Effector memory CD8-positive, alpha-beta T cell (primary cell): ENCODE data around the gene CACNB4.
"Not testable (repeated sequence)": the region's sequence is repeated elsewhere in the genome, so short reads cannot be mapped to it uniquely, and the experiment has no call there.

Source experiments
- ATAC-seq: fragments of 150-1000 bp; cut with Tn5 transposase; replicated peaks from 2 replicates; pipeline ENCODE4 v1.10.0; 2021; ENCODE audit warnings: mild to moderate bottlenecking, moderate library complexity
- DNase-seq, 3 experiments: peaks; one replicate each; pipeline ENCODE4 v3.0.0; 2021
- H3K27ac Mint-ChIP-seq, 2 donors: one replicate each; pipeline ENCODE4 v1.8.0; 2022; ENCODE audit warnings: mild to moderate bottlenecking in 2 of 2, mixed read lengths in 2 of 2, moderate library complexity in 2 of 2
- H3K27me3 Mint-ChIP-seq, 2 donors: one replicate each; pipeline ENCODE4 v1.8.0; 2022; ENCODE audit warnings: mixed read lengths in 2 of 2
- H3K36me3 Mint-ChIP-seq: one replicate; pipeline ENCODE4 v1.8.0; 2022; ENCODE audit warnings: mild to moderate bottlenecking, moderate library complexity, mixed read lengths; ENCODE audit not compliant: insufficient read depth
- H3K4me1 Mint-ChIP-seq, 2 donors: one replicate each; pipeline ENCODE4 v1.8.0; 2022; ENCODE audit warnings: low read depth in 2 of 2, mixed read lengths in 2 of 2
- H3K4me3 Mint-ChIP-seq, 2 donors: one replicate each; pipeline ENCODE4 v1.8.0; 2022; ENCODE audit warnings: mild to moderate bottlenecking in 2 of 2, mixed read lengths in 2 of 2, moderate library complexity in 2 of 2
- H3K9me3 Mint-ChIP-seq, 2 donors: one replicate each; pipeline ENCODE4 v1.8.0; 2022; ENCODE audit warnings: mixed read lengths in 2 of 2

CACNB4 gene

GRCh38 chr2:152036611-152037469 is 62.0 kb downstream of the CACNB4 start:
- H3K27ac Mint-ChIP-seq = no peak overlapping the region
- ATAC-seq = peak; percentile 56
- DNase-seq = peak; percentile 29 to 46 (median 31)

DNA sequence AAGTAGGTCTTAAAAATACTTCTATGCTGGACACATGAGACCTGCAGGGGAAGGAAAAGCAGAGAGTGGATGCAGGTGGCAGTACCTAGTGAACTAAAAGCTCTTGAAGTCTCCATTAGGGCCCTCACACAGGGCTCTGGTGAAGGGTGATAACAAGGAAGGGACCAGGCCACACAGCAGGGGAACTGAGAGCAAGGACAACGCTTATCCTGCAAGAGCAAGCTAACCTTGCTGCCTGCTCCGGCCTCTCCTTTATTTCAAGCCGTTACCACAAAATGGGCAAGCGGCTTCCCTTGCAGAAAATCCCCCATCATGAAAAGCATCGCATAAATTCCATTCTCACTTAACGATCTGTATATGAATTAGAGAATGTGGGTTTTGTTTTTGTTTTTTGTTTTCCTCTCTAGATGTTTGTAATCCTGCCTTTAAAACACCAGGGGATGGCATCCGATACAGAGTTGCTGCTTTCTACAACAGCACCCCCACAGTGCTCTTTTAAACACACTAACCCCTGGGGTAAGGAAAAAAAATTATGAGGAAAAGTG is 64.5 kb downstream of the CACNB4 start:
- no peaks in the 10 kb centered on the region for H3K36me3 Mint-ChIP-seq
- ATAC-seq (no peak), DNase-seq (no peak)
- H3K4me3 Mint-ChIP-seq = no peak overlapping the region
- peaks cover 17 to 28% of the 10 kb centered on the region in 2 donors for H3K27me3 Mint-ChIP-seq
- H3K27ac Mint-ChIP-seq = no peak overlapping the region
- no peaks in the 10 kb centered on the region for H3K9me3 Mint-ChIP-seq
- no peaks in the 10 kb centered on the region for H3K4me1 Mint-ChIP-seq

More at GRCh38 chr2:152036611-152037469, 62.0 kb downstream of the CACNB4 start:
- Mint-ChIP-seq H3K9me3 (no peaks in the 10 kb centered on the region), H3K4me3 (no peak overlapping the region), H3K27me3 (peaks cover 11 to 13% of the 10 kb centered on the region in 2 donors), H3K4me1 (no peaks in the 10 kb centered on the region), H3K36me3 (no peaks in the 10 kb centered on the region)

GRCh38 chr2:152033011-152033925 is 65.6 kb downstream of the CACNB4 start:
- ATAC-seq = no peak
- Mint-ChIP-seq H3K4me3 (no peak overlapping the region), H3K27me3 (peaks cover 25 to 28% of the 10 kb centered on the region in 2 donors), H3K4me1 (no peaks in the 10 kb centered on the region), H3K27ac (no peak overlapping the region), H3K9me3 (no peaks in the 10 kb centered on the region), H3K36me3 (no peaks in the 10 kb centered on the region)
- no peak for DNase-seq

DNA sequence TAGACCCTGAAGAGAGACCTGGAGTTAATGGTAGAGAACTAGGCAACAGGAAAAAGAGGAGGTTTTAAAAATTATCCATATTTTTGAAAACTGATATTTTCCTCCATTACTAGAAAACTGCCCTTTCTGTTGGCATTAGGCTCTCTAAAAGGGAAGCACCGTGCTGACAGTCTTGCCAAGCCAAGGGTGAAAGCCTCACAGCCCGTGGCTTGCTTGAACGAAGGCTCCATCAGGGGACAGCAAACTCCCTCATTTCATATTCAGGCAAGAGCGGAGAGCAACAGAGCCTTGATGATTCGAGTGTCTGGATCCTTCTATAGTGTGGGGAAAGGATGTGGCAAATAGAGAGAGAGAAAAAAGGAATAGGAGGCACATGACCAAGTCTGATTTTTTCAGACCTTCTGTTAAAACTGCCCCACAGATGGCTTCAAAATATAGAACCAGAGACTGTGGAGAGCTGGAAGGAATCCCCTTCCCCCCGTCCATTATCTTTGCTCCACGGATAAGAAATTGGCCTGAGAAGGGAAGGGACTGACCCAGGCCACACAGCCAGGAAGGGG is 67.0 kb downstream of the CACNB4 start:
- Mint-ChIP-seq H3K4me3 (no peak overlapping the region), H3K27ac (no peak overlapping the region), H3K4me1 (no peaks in the 10 kb centered on the region), H3K9me3 (no peaks in the 10 kb centered on the region), H3K27me3 (peaks cover 26 to 35% of the 10 kb centered on the region in 2 donors), H3K36me3 (no peaks in the 10 kb centered on the region)
- ATAC-seq (no peak), DNase-seq (no peak)

DNA sequence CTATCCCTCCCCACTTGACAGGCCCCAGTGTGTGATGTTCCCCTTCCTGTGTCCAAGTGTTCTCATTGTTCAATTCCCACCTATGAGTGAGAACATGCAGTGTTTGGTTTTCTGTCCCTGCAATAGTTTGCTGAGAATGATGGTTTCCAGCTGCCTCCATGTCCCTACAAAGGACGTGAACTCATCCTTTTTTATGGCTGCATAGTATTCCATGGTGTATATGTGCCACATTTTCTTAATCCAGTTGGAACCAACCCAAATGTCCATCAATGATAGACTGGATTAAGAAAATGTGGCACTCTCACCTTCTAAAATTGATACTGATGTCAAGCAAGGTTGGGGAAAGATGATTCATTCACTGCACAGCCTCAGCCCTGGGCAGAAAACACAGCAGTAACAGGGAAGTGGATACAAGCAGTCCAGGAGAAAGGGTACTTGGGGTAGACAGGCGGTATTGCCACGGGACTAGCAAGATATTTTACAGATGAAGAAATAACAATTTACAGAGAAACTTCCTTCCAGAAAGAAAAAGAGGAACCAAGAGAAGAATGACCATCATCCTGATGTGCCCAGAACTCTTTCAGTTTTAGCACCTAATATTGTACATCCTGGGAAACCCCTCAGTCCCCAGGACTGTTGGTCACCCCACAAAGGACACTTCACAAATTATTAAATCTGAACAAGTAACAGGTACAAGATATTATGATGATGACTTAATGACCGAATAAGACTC is 68.1 kb downstream of the CACNB4 start:
- H3K9me3 Mint-ChIP-seq, H3K4me1 Mint-ChIP-seq, H3K36me3 Mint-ChIP-seq, H3K27ac Mint-ChIP-seq, ATAC-seq, H3K4me3 Mint-ChIP-seq, DNase-seq: not testable (repeated sequence)
- peaks cover 24 to 45% of the 10 kb centered on the region in 2 donors for H3K27me3 Mint-ChIP-seq

DNA sequence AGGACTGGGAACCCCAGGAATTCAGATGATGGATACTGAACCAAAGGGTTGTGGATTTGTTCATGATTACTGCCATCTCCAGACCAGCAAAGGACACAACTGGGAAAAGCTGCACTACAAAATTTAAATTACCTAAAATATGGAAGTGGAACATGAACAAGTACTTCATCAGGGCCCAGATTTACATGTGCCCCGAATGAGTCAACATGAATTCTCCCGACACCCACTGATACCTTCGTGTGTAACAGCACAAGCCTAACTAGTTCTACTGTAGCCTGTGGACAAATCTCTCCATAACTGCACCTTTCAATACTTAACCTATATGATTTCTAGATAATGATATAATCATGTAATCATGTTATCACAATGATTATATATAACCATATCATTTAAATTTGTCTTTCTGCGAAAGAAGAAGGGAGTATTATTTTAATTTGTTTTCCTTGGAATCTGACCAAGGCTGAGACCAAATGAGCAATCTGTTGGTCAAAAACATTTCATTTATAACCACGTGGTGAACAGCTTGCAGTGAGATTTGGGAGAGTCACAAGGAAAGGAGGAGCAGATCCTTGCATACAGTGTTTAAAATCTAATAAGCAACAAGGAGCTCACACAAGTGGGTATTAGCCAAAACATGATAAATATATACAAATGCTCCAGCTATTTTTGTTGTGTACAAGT is 70.5 kb downstream of the CACNB4 start:
- H3K4me1 Mint-ChIP-seq = peaks cover 4 to 7% of the 10 kb centered on the region in 2 donors
- ATAC-seq (no peak), DNase-seq (no peak)
- peaks cover 22 to 40% of the 10 kb centered on the region in 2 donors for H3K27me3 Mint-ChIP-seq
- no peaks in the 10 kb centered on the region for H3K9me3 Mint-ChIP-seq
- no peak overlapping the region for H3K4me3 Mint-ChIP-seq
- no peaks in the 10 kb centered on the region for H3K36me3 Mint-ChIP-seq
- H3K27ac Mint-ChIP-seq = no peak overlapping the region

DNA sequence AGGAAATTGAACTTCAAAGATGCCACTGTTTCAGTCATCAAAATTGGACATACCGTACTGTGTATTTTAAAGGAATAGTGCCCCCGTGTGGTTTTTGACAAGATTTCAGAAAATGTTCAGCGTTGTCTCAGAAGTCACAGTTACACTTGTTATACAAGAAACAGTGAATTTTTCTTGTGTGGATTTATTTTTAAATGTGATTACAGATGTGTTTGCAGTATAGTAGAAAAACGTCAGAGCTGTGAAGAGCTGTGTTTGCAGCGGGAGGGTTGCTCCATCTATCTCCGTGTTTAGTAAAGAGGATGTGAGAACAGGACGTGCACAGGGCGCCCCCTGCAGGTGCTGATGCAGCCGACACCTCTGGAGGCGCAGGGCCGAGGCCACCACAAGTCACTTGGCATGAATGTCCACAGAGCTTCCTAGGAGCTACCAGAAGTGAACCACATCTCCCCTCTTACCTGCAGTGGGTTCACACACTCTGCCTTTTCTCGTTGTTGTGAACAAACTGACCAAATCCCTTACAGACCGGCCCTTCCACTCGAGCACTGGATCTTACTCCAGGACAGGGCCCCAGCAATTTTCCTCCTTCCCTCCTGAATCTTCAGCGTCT is 73.1 kb downstream of the CACNB4 start:
- peaks cover 4 to 7% of the 10 kb centered on the region in 2 donors for H3K4me1 Mint-ChIP-seq
- ATAC-seq (peak; percentile 97), DNase-seq (peak; percentile 69 to 79 (median 69))
- H3K27ac Mint-ChIP-seq = peak overlapping the region in 1 of 2 donors; percentile 17
- H3K36me3 Mint-ChIP-seq = no peaks in the 10 kb centered on the region
- peak overlapping the region; percentile 54 to 73 for H3K4me3 Mint-ChIP-seq
- no peaks in the 10 kb centered on the region for H3K9me3 Mint-ChIP-seq
- H3K27me3 Mint-ChIP-seq = peaks cover 18 to 37% of the 10 kb centered on the region in 2 donors

GRCh38 chr2:152024477-152024876 is 74.4 kb downstream of the CACNB4 start:
- ATAC-seq = no peak
- DNase-seq = no peak
- peaks cover 23 to 46% of the 10 kb centered on the region in 2 donors for H3K27me3 Mint-ChIP-seq
- H3K4me3 Mint-ChIP-seq = no peak overlapping the region
- H3K27ac Mint-ChIP-seq = no peak overlapping the region
- no peaks in the 10 kb centered on the region for H3K36me3 Mint-ChIP-seq
- H3K4me1 Mint-ChIP-seq = peaks cover 4 to 7% of the 10 kb centered on the region in 2 donors
- H3K9me3 Mint-ChIP-seq = no peaks in the 10 kb centered on the region

- no peaks in the 10 kb centered on the region for H3K9me3 Mint-ChIP-seq
- H3K27me3 Mint-ChIP-seq = peaks cover 18 to 55% of the 10 kb centered on the region in 2 donors
Observed at GRCh38 chr2:152022090-152022489, 76.8 kb downstream of the CACNB4 start.

GRCh38 chr2:152021001-152021400 is 77.8 kb downstream of the CACNB4 start:
- not testable (repeated sequence) for H3K27ac Mint-ChIP-seq, H3K36me3 Mint-ChIP-seq, H3K9me3 Mint-ChIP-seq, H3K4me3 Mint-ChIP-seq, ATAC-seq, DNase-seq, H3K4me1 Mint-ChIP-seq
- H3K27me3 Mint-ChIP-seq = peaks cover 18 to 44% of the 10 kb centered on the region in 2 donors

More at GRCh38 chr2:152022090-152022489, 76.8 kb downstream of the CACNB4 start:
- Mint-ChIP-seq H3K27ac (no peak overlapping the region), H3K4me3 (no peak overlapping the region), H3K36me3 (no peaks in the 10 kb centered on the region), H3K4me1 (peaks cover 4 to 7% of the 10 kb centered on the region in 2 donors)
- no peak for DNase-seq
- no peak for ATAC-seq

DNA sequence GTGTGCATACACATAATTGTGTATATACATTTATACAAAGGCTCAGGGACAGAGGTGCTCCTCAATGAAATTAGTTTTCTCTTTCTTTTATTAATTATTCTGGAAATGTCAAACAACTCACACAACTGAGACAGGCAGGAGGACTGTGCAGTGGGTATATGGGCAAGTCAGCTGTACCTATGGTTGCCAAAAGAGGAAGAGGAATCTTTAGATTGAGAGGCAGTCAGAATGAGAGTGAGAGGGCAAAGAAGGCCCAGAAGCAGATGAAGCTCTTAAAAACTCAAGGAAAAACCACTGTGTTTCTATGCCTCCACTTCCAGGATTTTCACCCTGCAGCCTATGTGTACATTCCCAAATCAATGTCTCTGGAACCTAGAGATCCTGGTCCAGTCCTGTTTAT is 79.1 kb downstream of the CACNB4 start:
- no peaks in the 10 kb centered on the region for H3K9me3 Mint-ChIP-seq
- H3K27me3 Mint-ChIP-seq = peaks cover 18 to 43% of the 10 kb centered on the region in 2 donors
- DNase-seq = no peak
- no peak overlapping the region for H3K27ac Mint-ChIP-seq
- no peak for ATAC-seq
- no peaks in the 10 kb centered on the region for H3K36me3 Mint-ChIP-seq
- H3K4me3 Mint-ChIP-seq = no peak overlapping the region
- H3K4me1 Mint-ChIP-seq = no peaks in the 10 kb centered on the region
